H1 (cell line): ENCODE measurements around the gene SLTM. TPM values are rescaled to one million over a fixed set of nuclear protein-coding genes. Genes with fewer than 3 reads are reported as not detected.

Experiments
- polyA plus RNA-seq, 7 experiments: library from polyadenylated mRNA; depleted of rRNA in 3 of 7; stranded (reverse) in 5 of 7; unstranded in 2 of 7; fragments of >200 nt in 5 of 7; fragments of 200-250 nt in 2 of 7; gene quantifications; 1 replicate in 5 of 7; 2 replicates in 1 of 7; 4 replicates in 1 of 7; pipeline versions ENCODE4 v1.2.1 to v1.2.3, GENCODE V29; 2011 to 2013; ENCODE audit warnings: missing spikeins in 2 of 7, mixed read lengths in 2 of 7
- total RNA-seq: library from RNA; stranded (reverse); fragmentation: NEBNext Ultra II Directional; extraction: Animal tissue kit (Norgen Biotek cat#: 25700); gene quantifications from 2 replicates; pipeline ENCODE4 v1.2.1, GENCODE V29; 2021
- TF ChIP-seq, protein P1 (sequence below): fragments of 300-600 bp; sonication (generic); IDR thresholded peaks from 2 replicates; pipeline ENCODE4 v1.7.1; 2012; ENCODE audit warnings: low read length, moderate library complexity, mild to moderate bottlenecking, inconsistent platforms; ENCODE audit not compliant: insufficient replicate concordance

SLTM gene
- total and polyA plus RNA-seq, 2 of the 8 experiments (the other 6 are each of a cell fraction or from before 2014, with no cell fraction given) = 30.8 to 149 TPM

DNA sequence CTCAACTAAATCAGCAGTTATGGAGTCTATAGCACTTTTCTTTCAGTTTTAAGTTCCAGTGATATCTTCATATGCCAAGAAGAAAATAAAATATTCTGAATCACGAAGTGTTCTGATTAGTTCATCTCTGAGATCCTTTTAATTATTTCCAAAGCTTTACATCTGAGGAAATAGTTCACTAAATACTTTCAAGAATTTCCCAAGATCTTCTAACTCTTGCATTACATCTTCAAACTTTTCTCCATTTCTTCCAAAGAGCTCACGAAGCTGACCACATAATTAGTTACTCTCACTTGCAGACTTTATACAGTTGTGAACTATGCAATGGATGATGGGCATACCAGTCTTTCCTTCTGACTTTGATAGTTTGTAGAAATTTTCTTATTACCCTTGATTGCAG, 49.8 kb upstream of the SLTM start (continued):
- TF ChIP-seq, protein P1, sequence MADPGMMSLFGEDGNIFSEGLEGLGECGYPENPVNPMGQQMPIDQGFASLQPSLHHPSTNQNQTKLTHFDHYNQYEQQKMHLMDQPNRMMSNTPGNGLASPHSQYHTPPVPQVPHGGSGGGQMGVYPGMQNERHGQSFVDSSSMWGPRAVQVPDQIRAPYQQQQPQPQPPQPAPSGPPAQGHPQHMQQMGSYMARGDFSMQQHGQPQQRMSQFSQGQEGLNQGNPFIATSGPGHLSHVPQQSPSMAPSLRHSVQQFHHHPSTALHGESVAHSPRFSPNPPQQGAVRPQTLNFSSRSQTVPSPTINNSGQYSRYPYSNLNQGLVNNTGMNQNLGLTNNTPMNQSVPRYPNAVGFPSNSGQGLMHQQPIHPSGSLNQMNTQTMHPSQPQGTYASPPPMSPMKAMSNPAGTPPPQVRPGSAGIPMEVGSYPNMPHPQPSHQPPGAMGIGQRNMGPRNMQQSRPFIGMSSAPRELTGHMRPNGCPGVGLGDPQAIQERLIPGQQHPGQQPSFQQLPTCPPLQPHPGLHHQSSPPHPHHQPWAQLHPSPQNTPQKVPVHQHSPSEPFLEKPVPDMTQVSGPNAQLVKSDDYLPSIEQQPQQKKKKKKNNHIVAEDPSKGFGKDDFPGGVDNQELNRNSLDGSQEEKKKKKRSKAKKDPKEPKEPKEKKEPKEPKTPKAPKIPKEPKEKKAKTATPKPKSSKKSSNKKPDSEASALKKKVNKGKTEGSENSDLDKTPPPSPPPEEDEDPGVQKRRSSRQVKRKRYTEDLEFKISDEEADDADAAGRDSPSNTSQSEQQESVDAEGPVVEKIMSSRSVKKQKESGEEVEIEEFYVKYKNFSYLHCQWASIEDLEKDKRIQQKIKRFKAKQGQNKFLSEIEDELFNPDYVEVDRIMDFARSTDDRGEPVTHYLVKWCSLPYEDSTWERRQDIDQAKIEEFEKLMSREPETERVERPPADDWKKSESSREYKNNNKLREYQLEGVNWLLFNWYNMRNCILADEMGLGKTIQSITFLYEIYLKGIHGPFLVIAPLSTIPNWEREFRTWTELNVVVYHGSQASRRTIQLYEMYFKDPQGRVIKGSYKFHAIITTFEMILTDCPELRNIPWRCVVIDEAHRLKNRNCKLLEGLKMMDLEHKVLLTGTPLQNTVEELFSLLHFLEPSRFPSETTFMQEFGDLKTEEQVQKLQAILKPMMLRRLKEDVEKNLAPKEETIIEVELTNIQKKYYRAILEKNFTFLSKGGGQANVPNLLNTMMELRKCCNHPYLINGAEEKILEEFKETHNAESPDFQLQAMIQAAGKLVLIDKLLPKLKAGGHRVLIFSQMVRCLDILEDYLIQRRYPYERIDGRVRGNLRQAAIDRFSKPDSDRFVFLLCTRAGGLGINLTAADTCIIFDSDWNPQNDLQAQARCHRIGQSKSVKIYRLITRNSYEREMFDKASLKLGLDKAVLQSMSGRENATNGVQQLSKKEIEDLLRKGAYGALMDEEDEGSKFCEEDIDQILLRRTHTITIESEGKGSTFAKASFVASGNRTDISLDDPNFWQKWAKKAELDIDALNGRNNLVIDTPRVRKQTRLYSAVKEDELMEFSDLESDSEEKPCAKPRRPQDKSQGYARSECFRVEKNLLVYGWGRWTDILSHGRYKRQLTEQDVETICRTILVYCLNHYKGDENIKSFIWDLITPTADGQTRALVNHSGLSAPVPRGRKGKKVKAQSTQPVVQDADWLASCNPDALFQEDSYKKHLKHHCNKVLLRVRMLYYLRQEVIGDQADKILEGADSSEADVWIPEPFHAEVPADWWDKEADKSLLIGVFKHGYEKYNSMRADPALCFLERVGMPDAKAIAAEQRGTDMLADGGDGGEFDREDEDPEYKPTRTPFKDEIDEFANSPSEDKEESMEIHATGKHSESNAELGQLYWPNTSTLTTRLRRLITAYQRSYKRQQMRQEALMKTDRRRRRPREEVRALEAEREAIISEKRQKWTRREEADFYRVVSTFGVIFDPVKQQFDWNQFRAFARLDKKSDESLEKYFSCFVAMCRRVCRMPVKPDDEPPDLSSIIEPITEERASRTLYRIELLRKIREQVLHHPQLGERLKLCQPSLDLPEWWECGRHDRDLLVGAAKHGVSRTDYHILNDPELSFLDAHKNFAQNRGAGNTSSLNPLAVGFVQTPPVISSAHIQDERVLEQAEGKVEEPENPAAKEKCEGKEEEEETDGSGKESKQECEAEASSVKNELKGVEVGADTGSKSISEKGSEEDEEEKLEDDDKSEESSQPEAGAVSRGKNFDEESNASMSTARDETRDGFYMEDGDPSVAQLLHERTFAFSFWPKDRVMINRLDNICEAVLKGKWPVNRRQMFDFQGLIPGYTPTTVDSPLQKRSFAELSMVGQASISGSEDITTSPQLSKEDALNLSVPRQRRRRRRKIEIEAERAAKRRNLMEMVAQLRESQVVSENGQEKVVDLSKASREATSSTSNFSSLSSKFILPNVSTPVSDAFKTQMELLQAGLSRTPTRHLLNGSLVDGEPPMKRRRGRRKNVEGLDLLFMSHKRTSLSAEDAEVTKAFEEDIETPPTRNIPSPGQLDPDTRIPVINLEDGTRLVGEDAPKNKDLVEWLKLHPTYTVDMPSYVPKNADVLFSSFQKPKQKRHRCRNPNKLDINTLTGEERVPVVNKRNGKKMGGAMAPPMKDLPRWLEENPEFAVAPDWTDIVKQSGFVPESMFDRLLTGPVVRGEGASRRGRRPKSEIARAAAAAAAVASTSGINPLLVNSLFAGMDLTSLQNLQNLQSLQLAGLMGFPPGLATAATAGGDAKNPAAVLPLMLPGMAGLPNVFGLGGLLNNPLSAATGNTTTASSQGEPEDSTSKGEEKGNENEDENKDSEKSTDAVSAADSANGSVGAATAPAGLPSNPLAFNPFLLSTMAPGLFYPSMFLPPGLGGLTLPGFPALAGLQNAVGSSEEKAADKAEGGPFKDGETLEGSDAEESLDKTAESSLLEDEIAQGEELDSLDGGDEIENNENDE = no peak
